Urinary bladder (tissue), 4 donors: Measurements from ENCODE around the gene LRRC9. TPM values are rescaled to one million over a fixed set of nuclear protein-coding genes. Genes with fewer than 3 reads are reported as not detected.
"Not testable (repeated sequence)": the region's sequence is repeated elsewhere in the genome, so short reads cannot be mapped to it uniquely, and the experiment has no call there.

Source experiments
- DNase-seq: peaks from one replicate; pipeline ENCODE4 v3.0.0-alpha.2; 2015; ENCODE audit errors: extremely low spot score
- H3K27ac ChIP-seq: one replicate; pipeline ENCODE4 v1.5.1; 2013; ENCODE audit warnings: low read depth, mild to moderate bottlenecking, moderate library complexity
- H3K36me3 ChIP-seq: one replicate; pipeline ENCODE4 v1.6.1; 2013; ENCODE audit warnings: mild to moderate bottlenecking, moderate library complexity; ENCODE audit not compliant: insufficient read depth
- H3K4me1 ChIP-seq: one replicate; pipeline ENCODE4 v1.6.1; 2013; ENCODE audit warnings: mild to moderate bottlenecking, moderate library complexity; ENCODE audit not compliant: insufficient read depth
- H3K4me3 ChIP-seq: one replicate; pipeline ENCODE4 v1.5.1; 2013; ENCODE audit warnings: low read depth, low read length
- WGBS: extraction: QIAGEN DNeasy Blood & Tissue Kit; methylation state at CpG from one replicate; pipeline ENCODE4 v1.1.7; 2013; 5-methylcytosine and 5-hydroxymethylcytosine counted together
- polyA plus RNA-seq: library from polyadenylated mRNA; stranded (reverse); fragments of 200-250 nt; gene quantifications from one replicate; pipeline ENCODE4 v1.2.3, GENCODE V29; 2013
- total RNA-seq: library from RNA; depleted of rRNA; stranded (reverse); fragments of >200 nt; gene quantifications from one replicate; pipeline ENCODE4 v1.2.3, GENCODE V29; 2014
- donor health status: healthy with polysubstance abuse.
- donor health status: healthy.

LRRC9 gene
- total and polyA plus RNA-seq, 2 donors, result 0.01 to 0.21 TPM

- Histone ChIP-seq H3K4me1 (no peaks in the 10 kb centered on the region), H3K27ac (peak overlapping the region; percentile 94), H3K36me3 (no peaks in the 10 kb centered on the region), H3K4me3 (peak overlapping the region; percentile 56)
- WGBS, result 16% methylated on average over 3 of the region's 3 CpGs
- no peak for DNase-seq
These were observed 173.1 kb downstream of the LRRC9 start for GRCh38 chr14:60093080-60093479.

- no peak for DNase-seq
- Histone ChIP-seq H3K4me1 (no peaks in the 10 kb centered on the region), H3K36me3 (no peaks in the 10 kb centered on the region), H3K27ac (no peak overlapping the region), H3K4me3 (no peak overlapping the region)
These were observed 173.7 kb downstream of the LRRC9 start for GRCh38 chr14:60093606-60094005.

DNA sequence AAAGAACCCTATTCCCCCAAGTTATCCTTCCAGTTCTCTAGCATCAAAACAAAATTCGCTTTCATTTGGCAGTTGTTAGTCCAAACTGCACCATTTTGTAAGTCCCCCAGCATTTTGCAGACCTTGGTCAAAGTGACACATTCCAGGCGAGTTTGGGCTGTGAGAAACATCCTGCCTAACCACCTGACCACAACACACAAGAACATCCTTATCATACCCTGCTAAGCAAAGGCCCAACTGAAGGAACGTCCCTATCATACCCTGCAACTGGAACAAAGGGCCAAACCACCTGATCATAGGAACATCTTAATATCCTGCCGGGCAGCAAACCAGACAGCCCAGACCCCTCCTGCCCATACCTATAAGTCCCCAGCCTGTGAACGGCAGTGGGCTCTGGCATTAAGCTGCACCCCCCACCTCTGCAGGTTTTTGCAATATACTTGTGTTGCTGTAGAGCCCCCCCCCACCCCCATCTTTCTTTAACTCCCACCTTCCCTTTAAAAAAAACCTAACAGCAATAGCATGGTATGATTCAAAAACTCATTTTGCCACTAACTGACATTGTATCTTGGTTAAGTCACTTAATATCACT is 174.5 kb downstream of the LRRC9 start:
- no peak for DNase-seq
- Histone ChIP-seq H3K27ac (no peak overlapping the region), H3K4me3 (no peak overlapping the region), H3K4me1 (no peaks in the 10 kb centered on the region), H3K36me3 (no peaks in the 10 kb centered on the region)
- WGBS, result 51% methylated on average over 5 of the region's 5 CpGs

DNA sequence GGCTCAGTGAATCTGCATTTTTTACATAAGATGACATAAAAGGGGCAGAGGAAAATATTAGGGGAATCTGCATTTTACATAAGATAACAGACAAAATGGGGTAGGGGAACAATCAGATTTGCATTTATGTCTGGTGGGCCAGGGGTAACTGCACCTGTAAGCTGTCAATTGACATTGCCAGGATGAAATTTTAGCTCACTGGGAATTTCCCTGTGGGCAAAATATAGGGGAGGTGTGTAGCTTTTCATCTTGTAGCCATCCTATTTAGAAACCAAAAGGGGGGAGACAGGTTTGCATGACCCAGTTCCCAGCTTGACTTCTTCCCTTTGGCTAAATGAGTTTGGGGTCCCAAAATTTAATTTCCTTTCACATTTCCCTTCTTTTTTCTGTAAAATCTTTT is 175.3 kb downstream of the LRRC9 start:
- Histone ChIP-seq H3K36me3 (no peaks in the 10 kb centered on the region), H3K27ac (no peak overlapping the region), H3K4me1 (no peaks in the 10 kb centered on the region), H3K4me3 (no peak overlapping the region)
- no peak for DNase-seq

DNA sequence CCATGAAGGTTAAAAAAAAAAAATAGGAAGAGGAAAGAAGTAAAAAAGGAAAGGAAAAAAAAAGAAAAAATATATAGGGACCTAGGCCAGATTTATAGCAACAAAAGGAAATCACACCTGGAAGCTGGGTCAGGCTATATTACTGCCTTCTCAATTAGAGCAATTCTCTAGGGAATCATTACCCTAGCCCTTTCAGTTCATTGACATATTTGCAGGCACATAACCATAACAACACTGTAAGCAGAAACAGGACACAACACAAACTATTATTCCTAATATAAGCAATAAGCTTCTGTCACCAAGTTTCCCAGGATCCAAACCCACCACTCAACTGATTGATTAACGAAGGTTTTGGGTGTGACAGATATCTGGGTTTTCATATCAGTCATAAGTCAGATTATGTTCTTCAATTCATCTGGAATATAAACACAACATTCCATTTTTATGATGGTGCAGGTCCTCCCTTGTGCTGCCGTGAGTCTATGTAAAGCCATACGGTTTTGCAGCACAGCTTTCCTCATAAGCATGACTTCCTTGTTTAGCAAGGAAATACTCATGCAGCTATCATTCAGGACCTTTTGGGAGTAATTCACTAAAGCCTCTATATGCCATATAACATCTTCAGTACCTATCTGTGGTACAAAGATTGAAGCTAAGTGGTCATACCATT is 176.0 kb downstream of the LRRC9 start:
- H3K4me3 ChIP-seq, result no peak overlapping the region
- DNase-seq, result no peak
- 43% methylated on average over 3 of the region's 3 CpGs for WGBS
- no peaks in the 10 kb centered on the region for H3K4me1 ChIP-seq
- no peaks in the 10 kb centered on the region for H3K36me3 ChIP-seq
- H3K27ac ChIP-seq, result no peak overlapping the region

DNA sequence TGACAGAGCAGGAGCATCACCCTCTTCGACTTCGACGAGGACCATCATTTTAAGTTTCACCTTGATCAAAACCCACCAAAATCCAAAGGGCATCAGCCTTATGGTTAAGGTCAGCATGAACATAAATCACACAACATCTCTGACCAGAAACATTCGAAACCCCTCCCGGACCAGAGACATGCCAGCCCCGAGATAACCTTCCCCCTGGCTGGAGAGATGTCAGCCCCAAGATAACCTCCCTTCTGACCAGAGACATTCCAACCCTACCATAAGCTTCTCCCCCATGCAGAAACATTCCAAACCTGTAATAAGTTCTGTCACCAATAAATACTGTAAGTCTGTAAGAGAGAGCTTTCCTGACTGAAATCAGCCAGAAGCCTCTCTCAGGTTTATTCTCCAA is 178.0 kb downstream of the LRRC9 start:
- Histone ChIP-seq H3K36me3 (no peaks in the 10 kb centered on the region), H3K4me3 (no peak overlapping the region), H3K4me1 (no peaks in the 10 kb centered on the region), H3K27ac (no peak overlapping the region)
- no peak for DNase-seq
- 91% methylated on average over 6 of the region's 6 CpGs for WGBS

DNA sequence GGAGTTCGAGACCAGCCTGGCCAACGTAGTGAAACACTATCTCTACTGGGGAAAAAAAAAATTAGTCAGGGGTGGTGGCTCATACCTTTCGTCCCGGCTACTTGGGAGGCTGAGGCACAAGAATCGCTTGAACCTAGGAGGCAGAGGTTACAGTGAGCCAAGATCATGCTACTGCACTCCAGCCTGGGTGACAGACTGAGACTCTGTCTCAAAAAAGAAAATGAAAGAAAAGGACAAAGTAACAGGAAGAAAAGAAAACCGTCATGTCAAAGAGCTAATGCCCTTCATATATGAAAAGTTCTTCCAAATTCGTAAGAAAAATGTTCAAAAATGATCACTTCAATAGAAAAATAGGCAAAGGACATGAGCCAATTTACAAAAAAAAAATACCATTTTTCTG is 179.9 kb downstream of the LRRC9 start:
- not testable (repeated sequence) for H3K4me1 ChIP-seq, H3K36me3 ChIP-seq, H3K4me3 ChIP-seq, DNase-seq, H3K27ac ChIP-seq
- 97% methylated on average over 7 of the region's 7 CpGs for WGBS

DNA sequence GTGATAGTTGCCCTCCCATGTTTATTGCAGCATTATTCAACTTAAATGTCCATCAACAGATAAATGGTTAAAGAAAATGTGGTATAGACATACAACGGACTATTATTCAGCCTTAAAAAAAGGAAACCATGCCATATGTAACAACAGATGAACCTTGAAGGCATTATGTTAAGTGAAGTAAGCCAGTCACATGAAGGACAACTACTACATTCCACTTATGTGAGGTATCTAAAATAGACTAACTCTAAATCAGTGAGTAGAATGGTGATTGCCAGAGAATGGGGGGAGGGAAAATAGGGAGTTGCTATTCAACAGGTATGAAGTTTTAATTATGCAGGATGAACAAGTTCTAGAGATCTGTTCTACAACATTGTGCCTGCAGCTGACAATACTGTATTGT is 181.8 kb downstream of the LRRC9 start:
- Histone ChIP-seq H3K27ac (no peak overlapping the region), H3K4me3 (no peak overlapping the region), H3K36me3 (no peaks in the 10 kb centered on the region), H3K4me1 (no peaks in the 10 kb centered on the region)
- DNase-seq, result no peak
- WGBS, result 96% methylated on average over 1 of the region's 1 CpG

GRCh38 chr14:60102389-60102788 is 182.4 kb downstream of the LRRC9 start:
- H3K36me3 ChIP-seq, result no peaks in the 10 kb centered on the region
- no peak for DNase-seq
- no peaks in the 10 kb centered on the region for H3K4me1 ChIP-seq
- WGBS, result 38% methylated on average over 2 of the region's 2 CpGs
- H3K27ac ChIP-seq, result no peak overlapping the region
- H3K4me3 ChIP-seq, result no peak overlapping the region

DNA sequence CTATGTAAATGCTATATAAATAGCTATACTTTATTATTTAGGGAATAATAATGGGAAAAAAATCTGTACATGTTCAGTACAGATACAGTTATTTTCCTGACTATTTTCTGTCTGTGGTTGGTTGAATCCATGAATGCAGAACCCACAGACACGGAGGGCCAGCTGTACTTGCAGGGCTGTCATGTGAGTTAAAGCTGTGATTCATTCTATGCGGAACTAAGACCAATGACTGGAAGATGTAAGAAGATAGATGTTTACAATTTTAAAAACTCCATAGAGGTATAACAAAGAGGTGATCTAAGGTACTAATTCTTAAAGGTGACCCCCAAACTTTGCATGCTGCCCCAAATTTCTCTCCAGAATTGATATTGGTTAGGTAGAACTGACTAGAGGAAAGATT is 186.4 kb downstream of the LRRC9 start:
- H3K4me1 ChIP-seq, result no peaks in the 10 kb centered on the region
- no peaks in the 10 kb centered on the region for H3K36me3 ChIP-seq
- 41% methylated on average over 2 of the region's 2 CpGs for WGBS
- DNase-seq, result no peak
- H3K4me3 ChIP-seq, result no peak overlapping the region
- H3K27ac ChIP-seq, result no peak overlapping the region

GRCh38 chr14:60107477-60107876 is 187.5 kb downstream of the LRRC9 start:
- Histone ChIP-seq H3K4me3 (no peak overlapping the region), H3K36me3 (no peaks in the 10 kb centered on the region), H3K4me1 (no peaks in the 10 kb centered on the region), H3K27ac (no peak overlapping the region)
- 75% methylated on average over 4 of the region's 4 CpGs for WGBS
- no peak for DNase-seq

DNA sequence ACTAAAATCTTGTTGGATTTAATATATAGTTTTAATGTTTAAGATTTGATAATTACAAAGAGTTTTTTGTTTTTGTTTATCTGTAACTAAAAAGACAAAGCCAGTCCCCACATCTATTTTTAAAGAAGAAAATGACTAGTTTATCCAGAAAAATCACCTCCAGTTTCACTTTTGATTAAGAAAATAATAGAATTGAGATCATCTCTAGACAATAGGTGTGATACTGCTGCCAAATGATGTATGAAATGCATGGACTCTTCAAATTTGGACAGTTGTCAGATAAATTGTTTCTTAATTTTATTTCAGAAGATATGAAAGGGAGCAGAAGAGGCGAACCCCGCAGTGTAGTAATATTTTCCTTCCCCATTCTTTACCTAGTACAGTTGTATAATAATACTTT is 191.8 kb downstream of the LRRC9 start:
- H3K27ac ChIP-seq, result no peak overlapping the region
- no peak for DNase-seq
- no peak overlapping the region for H3K4me3 ChIP-seq
- no peaks in the 10 kb centered on the region for H3K4me1 ChIP-seq
- WGBS, result 93% methylated on average over 2 of the region's 2 CpGs
- H3K36me3 ChIP-seq, result no peaks in the 10 kb centered on the region
